Mesendoderm (in vitro differentiated cells): Measurements from ENCODE around the gene TRIM37.

Source experiments
- DNase-seq: peaks from one replicate; pipeline ENCODE4 v3.0.0; 2013
- H2AK5ac ChIP-seq: 2 replicates; pipeline ENCODE4 v1.6.1; 2013; ENCODE audit warnings: low read length, inconsistent platforms
- H2BK120ac ChIP-seq: 2 replicates; pipeline ENCODE4 v1.6.1; 2013; ENCODE audit warnings: low read depth, mild to moderate bottlenecking, low read length, moderate library complexity, mixed read lengths
- H2BK15ac ChIP-seq: replicated peaks from 2 replicates; pipeline ENCODE4 v1.6.1; 2013; ENCODE audit warnings: low read depth, mild to moderate bottlenecking, moderate library complexity
- H2BK5ac ChIP-seq: 2 replicates; pipeline ENCODE4 v1.6.1; 2013; ENCODE audit warnings: low read length, inconsistent platforms
- H3K18ac ChIP-seq: 2 replicates; pipeline ENCODE4 v1.6.1; 2013; ENCODE audit warnings: mild to moderate bottlenecking, low read length, mixed read lengths
- H3K23ac ChIP-seq: one replicate; pipeline ENCODE4 v1.6.1; 2013; ENCODE audit warnings: low read length
- H3K27ac ChIP-seq: 2 replicates; pipeline ENCODE4 v1.5.1; 2013; ENCODE audit warnings: low read depth, mild to moderate bottlenecking, inconsistent platforms, low read length, moderate library complexity
- H3K27me3 ChIP-seq: 2 replicates; pipeline ENCODE4 v1.6.1; 2013; ENCODE audit warnings: low read length, control low read depth, mild to moderate bottlenecking, inconsistent platforms; ENCODE audit not compliant: insufficient read depth, poor library complexity
- H3K36me3 ChIP-seq: 2 replicates; pipeline ENCODE4 v1.6.1; 2013; ENCODE audit warnings: low read length, inconsistent platforms; ENCODE audit not compliant: control insufficient read depth, insufficient read depth
- H3K4ac ChIP-seq: one replicate; pipeline ENCODE4 v1.6.1; 2013; ENCODE audit warnings: low read depth, mild to moderate bottlenecking, low read length, moderate library complexity
- H3K4me1 ChIP-seq: 2 replicates; pipeline ENCODE4 v1.6.1; 2013; ENCODE audit warnings: low read depth, low read length, inconsistent platforms; ENCODE audit not compliant: control insufficient read depth
- H3K4me2 ChIP-seq: 2 replicates; pipeline ENCODE4 v1.6.1; 2013; ENCODE audit warnings: low read length
- H3K4me3 ChIP-seq: 2 replicates; pipeline ENCODE4 v1.5.1; 2013; ENCODE audit warnings: mild to moderate bottlenecking, low read length
- H3K56ac ChIP-seq: one replicate; pipeline ENCODE4 v1.6.1; 2013; ENCODE audit warnings: low read length
- H3K79me1 ChIP-seq: 2 replicates; pipeline ENCODE4 v1.6.1; 2013; ENCODE audit warnings: low read length, inconsistent platforms
- H3K79me2 ChIP-seq: 2 replicates; pipeline ENCODE4 v1.6.1; 2013; ENCODE audit warnings: mild to moderate bottlenecking, low read length; ENCODE audit not compliant: control insufficient read depth, insufficient read depth
- H3K9ac ChIP-seq: 2 replicates; pipeline ENCODE4 v1.6.1; 2013; ENCODE audit warnings: low read length, inconsistent platforms
- H4K5ac ChIP-seq: one replicate; pipeline ENCODE4 v1.6.1; 2013; ENCODE audit warnings: low read length
- H4K8ac ChIP-seq: one replicate; pipeline ENCODE4 v1.6.1; 2013; ENCODE audit warnings: low read depth, mild to moderate bottlenecking, control low read depth, low read length, moderate library complexity
- WGBS: extraction: QIAGEN DNeasy Blood & Tissue Kit; methylation state at CpG from one replicate; pipeline ENCODE4 v1.1.7; 2013; ENCODE audit warnings: low lambda C conversion rate, missing lambda C conversion rate; ENCODE audit not compliant: insufficient coverage; ENCODE audit errors: extremely low coverage; 5-methylcytosine and 5-hydroxymethylcytosine counted together

The TRIM37 gene

GRCh38 chr17:58985367-58985766 lies 121.3 kb downstream of the TRIM37 start:
- Histone ChIP-seq H3K4me2 (no peak overlapping the region), H3K4ac (no peak overlapping the region), H2BK15ac (no peak overlapping the region), H2BK5ac (no peak overlapping the region), H3K79me1 (no peaks in the 10 kb centered on the region), H3K9ac (no peak overlapping the region), H4K5ac (no peak overlapping the region), H3K4me1 (no peaks in the 10 kb centered on the region), H2AK5ac (no peak overlapping the region), H3K56ac (no peak overlapping the region), H3K18ac (no peak overlapping the region), H3K36me3 (no peaks in the 10 kb centered on the region), H2BK120ac (no peak overlapping the region), H3K23ac (no peak overlapping the region), H3K27ac (no peak overlapping the region), H3K27me3 (no peaks in the 10 kb centered on the region), H3K79me2 (no peaks in the 10 kb centered on the region), H3K4me3 (no peak overlapping the region), H4K8ac (no peak overlapping the region)
- DNase-seq = peak; percentile 26
- WGBS = no CpG with 5 or more reads among the region's 6 CpGs

GRCh38 chr17:58982626-58983025 lies 124.1 kb downstream of the TRIM37 start:
- Histone ChIP-seq H2BK120ac (no peak overlapping the region), H3K18ac (no peak overlapping the region), H2AK5ac (no peak overlapping the region), H2BK5ac (no peak overlapping the region), H3K79me2 (no peaks in the 10 kb centered on the region), H3K4ac (no peak overlapping the region), H2BK15ac (no peak overlapping the region), H3K27ac (no peak overlapping the region), H3K4me1 (no peaks in the 10 kb centered on the region), H4K5ac (no peak overlapping the region), H3K4me3 (no peak overlapping the region), H3K27me3 (no peaks in the 10 kb centered on the region), H3K79me1 (no peaks in the 10 kb centered on the region), H3K9ac (no peak overlapping the region), H4K8ac (no peak overlapping the region), H3K4me2 (no peak overlapping the region), H3K56ac (no peak overlapping the region), H3K23ac (no peak overlapping the region), H3K36me3 (no peaks in the 10 kb centered on the region)
- WGBS = no CpG with 5 or more reads among the region's 3 CpGs
- no peak for DNase-seq

- Histone ChIP-seq H3K23ac (no peak overlapping the region), H2BK15ac (no peak overlapping the region), H3K27ac (no peak overlapping the region), H2AK5ac (no peak overlapping the region), H3K9ac (no peak overlapping the region), H3K18ac (no peak overlapping the region), H3K79me2 (no peaks in the 10 kb centered on the region), H3K36me3 (no peaks in the 10 kb centered on the region), H4K5ac (no peak overlapping the region), H3K27me3 (no peaks in the 10 kb centered on the region), H3K79me1 (no peaks in the 10 kb centered on the region), H3K4ac (no peak overlapping the region), H2BK120ac (no peak overlapping the region), H3K4me2 (no peak overlapping the region), H4K8ac (no peak overlapping the region), H3K56ac (no peak overlapping the region), H2BK5ac (no peak overlapping the region), H3K4me1 (no peaks in the 10 kb centered on the region), H3K4me3 (no peak overlapping the region)
- no peak for DNase-seq
- no CpG with 5 or more reads among the region's 3 CpGs for WGBS
Observed at GRCh38 chr17:58980706-58981481, 125.8 kb downstream of the TRIM37 start.

GRCh38 chr17:58976541-58976940 lies 130.1 kb downstream of the TRIM37 start:
- Histone ChIP-seq H2AK5ac (no peak overlapping the region), H3K36me3 (no peaks in the 10 kb centered on the region), H3K79me1 (no peaks in the 10 kb centered on the region), H3K18ac (no peak overlapping the region), H4K8ac (no peak overlapping the region), H3K56ac (no peak overlapping the region), H3K9ac (no peak overlapping the region), H4K5ac (no peak overlapping the region), H3K27ac (no peak overlapping the region), H3K27me3 (no peaks in the 10 kb centered on the region), H2BK120ac (no peak overlapping the region), H3K23ac (no peak overlapping the region), H3K4me1 (no peaks in the 10 kb centered on the region), H3K4ac (no peak overlapping the region), H2BK15ac (no peak overlapping the region), H2BK5ac (no peak overlapping the region), H3K4me2 (no peak overlapping the region), H3K79me2 (no peaks in the 10 kb centered on the region), H3K4me3 (no peak overlapping the region)
- no peak for DNase-seq
- no CpG with 5 or more reads among the region's 3 CpGs for WGBS

GRCh38 chr17:58974354-58974753 lies 132.3 kb downstream of the TRIM37 start:
- H3K4me1 ChIP-seq = no peaks in the 10 kb centered on the region
- no peak overlapping the region for H3K27ac ChIP-seq
- no peaks in the 10 kb centered on the region for H3K79me2 ChIP-seq
- no peak overlapping the region for H4K5ac ChIP-seq
- H3K23ac ChIP-seq = no peak overlapping the region
- no peak overlapping the region for H2BK120ac ChIP-seq
- H2BK15ac ChIP-seq = no peak overlapping the region
- no peak overlapping the region for H3K9ac ChIP-seq
- H2AK5ac ChIP-seq = no peak overlapping the region
- no peak overlapping the region for H3K56ac ChIP-seq
- no peak overlapping the region for H3K4ac ChIP-seq
- no peak for DNase-seq
- H2BK5ac ChIP-seq = no peak overlapping the region
- no peak overlapping the region for H3K4me2 ChIP-seq
- WGBS = no CpG with 5 or more reads among the region's 2 CpGs
- no peaks in the 10 kb centered on the region for H3K36me3 ChIP-seq
- H3K18ac ChIP-seq = no peak overlapping the region
- no peak overlapping the region for H3K4me3 ChIP-seq
- H4K8ac ChIP-seq = no peak overlapping the region
- H3K27me3 ChIP-seq = no peaks in the 10 kb centered on the region
- H3K79me1 ChIP-seq = no peaks in the 10 kb centered on the region
